ENCODE results near the gene PIGR. TPM values are rescaled to one million over a fixed set of nuclear protein-coding genes. Genes with fewer than 3 reads are reported as not detected.

PIGR gene
- total and polyA plus RNA-seq, 3 donors from 2014 or later = 0.38 TPM; not detected in 2

DNA sequence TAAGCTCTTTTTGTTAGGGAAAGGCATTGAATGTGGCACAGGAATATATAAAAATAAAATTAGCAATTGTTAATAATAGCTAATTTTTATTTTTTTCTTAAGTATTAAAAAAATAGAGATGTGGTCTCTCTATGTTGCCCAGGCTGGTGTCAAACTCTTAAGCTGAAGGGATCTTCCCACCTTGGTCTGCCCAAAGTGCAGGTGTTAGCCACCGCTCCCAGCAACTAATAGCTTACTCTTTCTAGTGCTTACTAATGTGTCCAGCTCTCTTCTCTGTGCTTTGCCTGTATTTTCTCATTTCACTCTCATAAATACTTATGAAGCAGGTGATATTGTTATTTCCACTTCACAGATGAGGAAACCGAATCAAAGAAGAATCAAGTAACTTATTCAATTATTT, 62.4 kb downstream of the PIGR start:
- intact Hi-C loops (cut with DNase I; ENCODE audit: low total_unique reads) = no loop called here
- no peaks in the 10 kb centered on the region for H3K36me3 ChIP-seq (ENCODE audit: low read depth, missing control alignments)
- DNase-seq = no peak
- TF ChIP-seq, protein P1, sequence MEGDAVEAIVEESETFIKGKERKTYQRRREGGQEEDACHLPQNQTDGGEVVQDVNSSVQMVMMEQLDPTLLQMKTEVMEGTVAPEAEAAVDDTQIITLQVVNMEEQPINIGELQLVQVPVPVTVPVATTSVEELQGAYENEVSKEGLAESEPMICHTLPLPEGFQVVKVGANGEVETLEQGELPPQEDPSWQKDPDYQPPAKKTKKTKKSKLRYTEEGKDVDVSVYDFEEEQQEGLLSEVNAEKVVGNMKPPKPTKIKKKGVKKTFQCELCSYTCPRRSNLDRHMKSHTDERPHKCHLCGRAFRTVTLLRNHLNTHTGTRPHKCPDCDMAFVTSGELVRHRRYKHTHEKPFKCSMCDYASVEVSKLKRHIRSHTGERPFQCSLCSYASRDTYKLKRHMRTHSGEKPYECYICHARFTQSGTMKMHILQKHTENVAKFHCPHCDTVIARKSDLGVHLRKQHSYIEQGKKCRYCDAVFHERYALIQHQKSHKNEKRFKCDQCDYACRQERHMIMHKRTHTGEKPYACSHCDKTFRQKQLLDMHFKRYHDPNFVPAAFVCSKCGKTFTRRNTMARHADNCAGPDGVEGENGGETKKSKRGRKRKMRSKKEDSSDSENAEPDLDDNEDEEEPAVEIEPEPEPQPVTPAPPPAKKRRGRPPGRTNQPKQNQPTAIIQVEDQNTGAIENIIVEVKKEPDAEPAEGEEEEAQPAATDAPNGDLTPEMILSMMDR (IDR thresholded peaks at IDR 0.05) = no peak
- TF ChIP-seq POLR2A (IDR thresholded peaks at IDR 0.05) = no peak
- no peaks in the 10 kb centered on the region for H3K4me1 ChIP-seq
- H3K4me3 ChIP-seq = no peak overlapping the region
- no peak overlapping the region for H3K27ac ChIP-seq
- H3K27me3 ChIP-seq = no peaks in the 10 kb centered on the region
- WGBS, 2 donors = 93 to 99% methylated on average over 2 of the region's 2 CpGs
- H3K9me3 ChIP-seq = no peaks in the 10 kb centered on the region

DNA sequence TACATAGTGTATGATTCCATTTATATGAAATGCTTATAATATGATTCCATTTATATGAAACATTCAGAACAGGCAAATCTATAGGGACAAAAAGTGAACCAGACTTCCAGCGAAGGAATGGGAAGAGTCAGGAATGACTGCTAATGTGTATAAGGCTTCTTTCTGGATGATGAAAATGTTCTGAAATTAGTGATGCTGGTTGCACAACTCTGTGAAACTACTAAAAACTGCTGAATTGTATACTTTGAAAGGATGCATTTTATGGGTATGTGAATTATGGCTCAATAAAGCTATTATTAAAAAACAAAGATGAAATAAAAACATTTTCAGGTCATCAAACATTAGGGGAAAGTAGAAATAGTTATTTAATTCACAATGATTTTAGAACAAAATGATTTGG, 63.1 kb downstream of the PIGR start:
- Histone ChIP-seq H3K4me3 (no peak overlapping the region), H3K9me3 (no peaks in the 10 kb centered on the region), H3K36me3 (ENCODE audit: low read depth, missing control alignments) (no peaks in the 10 kb centered on the region), H3K27ac (no peak overlapping the region), H3K27me3 (no peaks in the 10 kb centered on the region), H3K4me1 (no peaks in the 10 kb centered on the region)
- no peak for TF ChIP-seq POLR2A (IDR thresholded peaks at IDR 0.05)
- TF ChIP-seq, protein P1 (IDR thresholded peaks at IDR 0.05) = no peak
- no peak for DNase-seq
- intact Hi-C loops (cut with DNase I; ENCODE audit: low total_unique reads) = no loop called here
- WGBS, 2 donors = 94 to 96% methylated on average over 1 of the region's 1 CpG

DNA sequence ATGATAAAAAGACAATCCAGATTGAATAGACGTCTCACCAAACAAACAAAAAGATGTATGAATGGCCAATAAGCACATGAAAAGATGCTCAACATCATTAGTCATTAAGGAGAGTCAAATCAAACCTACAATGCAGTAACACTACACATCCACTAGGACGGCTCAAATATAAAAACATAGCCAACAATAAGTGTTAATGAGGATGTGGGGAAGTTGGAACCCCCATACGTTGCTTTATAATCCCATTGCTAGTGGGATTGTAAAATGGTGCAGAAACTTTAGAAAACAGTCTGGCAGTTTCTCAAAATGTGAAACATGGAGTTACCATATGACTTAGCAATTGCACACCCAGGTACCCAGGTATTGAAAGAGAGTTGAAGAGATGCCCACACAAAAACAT, 63.7 kb downstream of the PIGR start:
- Histone ChIP-seq H3K27ac (no peak overlapping the region), H3K27me3 (no peaks in the 10 kb centered on the region), H3K4me1 (no peaks in the 10 kb centered on the region), H3K9me3 (no peaks in the 10 kb centered on the region), H3K36me3 (ENCODE audit: low read depth, missing control alignments) (no peaks in the 10 kb centered on the region), H3K4me3 (no peak overlapping the region)
- TF ChIP-seq, protein P1 (IDR thresholded peaks at IDR 0.05) = peak in 1 of 3 experiments; percentile 29
- no peak for TF ChIP-seq POLR2A (IDR thresholded peaks at IDR 0.05)
- no peak for DNase-seq
- intact Hi-C loops (cut with DNase I; ENCODE audit: low total_unique reads) = no loop called here
- 87 to 90% methylated on average over 3 of the region's 3 CpGs for WGBS, 2 donors

DNA sequence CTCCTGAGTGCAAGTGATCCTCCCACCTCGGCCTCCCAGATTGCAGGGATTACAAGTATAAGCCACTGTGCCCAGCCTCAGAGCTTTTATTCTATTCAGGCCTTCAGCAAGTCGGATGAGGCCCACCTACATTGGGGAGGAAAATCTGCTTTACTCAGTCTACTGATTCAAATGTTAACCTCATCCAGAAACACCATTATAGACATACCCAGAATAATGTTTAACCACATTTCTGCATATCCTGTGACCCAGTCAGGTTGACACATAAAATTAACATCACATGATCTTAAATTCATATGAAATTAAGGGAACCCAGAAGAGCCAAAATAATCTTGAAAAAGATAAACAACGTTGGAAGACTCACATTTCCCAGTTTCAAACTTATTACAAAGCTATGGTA, 66.0 kb downstream of the PIGR start:
- H3K9me3 ChIP-seq = no peaks in the 10 kb centered on the region
- TF ChIP-seq, protein P1 (IDR thresholded peaks at IDR 0.05) = no peak
- TF ChIP-seq POLR2A (IDR thresholded peaks at IDR 0.05) = no peak
- no peak overlapping the region for H3K27ac ChIP-seq
- H3K36me3 ChIP-seq (ENCODE audit: low read depth, missing control alignments) = no peaks in the 10 kb centered on the region
- intact Hi-C loops (cut with DNase I; ENCODE audit: low total_unique reads) = no loop called here
- DNase-seq = no peak
- H3K4me3 ChIP-seq = no peak overlapping the region
- H3K27me3 ChIP-seq = no peaks in the 10 kb centered on the region
- no peaks in the 10 kb centered on the region for H3K4me1 ChIP-seq
- WGBS, 2 donors = 83 to 90% methylated on average over 3 of the region's 3 CpGs

Other genes starting within 250 kb of the PIGR start
- not detected for gene IL19, start 175.7 kb downstream of the PIGR start, total RNA-seq
- 0.37 TPM for gene IL19, start 175.7 kb downstream of the PIGR start, polyA plus RNA-seq (ENCODE audit: insufficient read depth, low read depth, low replicate concordance)
- gene IL10, start 174.0 kb downstream of the PIGR start, total RNA-seq = 1 to 10 TPM; 1.4 to 1.7 TPM
- 3.5 TPM for gene IL10, start 174.0 kb downstream of the PIGR start, polyA plus RNA-seq (ENCODE audit: insufficient read depth, low read depth, low replicate concordance)
- gene IL20, start 80.8 kb downstream of the PIGR start, total RNA-seq = under 1 TPM in 1 of 2 donors, not detected in 1; 0.43 TPM
- 0.37 TPM for gene IL20, start 80.8 kb downstream of the PIGR start, polyA plus RNA-seq (ENCODE audit: insufficient read depth, low read depth, low replicate concordance)
- not detected for gene IL24, start 49.0 kb downstream of the PIGR start, total RNA-seq
- gene IL24, start 49.0 kb downstream of the PIGR start, polyA plus RNA-seq (ENCODE audit: insufficient read depth, low read depth, low replicate concordance) = not detected
- 1 to 10 TPM; 1.1 to 1.3 TPM for gene FCMR, start 24.5 kb downstream of the PIGR start, total RNA-seq
- gene FCMR, start 24.5 kb downstream of the PIGR start, polyA plus RNA-seq (ENCODE audit: insufficient read depth, low read depth, low replicate concordance) = 5.3 TPM
- gene FCAMR, start 24.0 kb upstream of the PIGR start, total RNA-seq = under 1 TPM in 1 of 2 donors, not detected in 1; 0.31 TPM
- 0.41 TPM for gene FCAMR, start 24.0 kb upstream of the PIGR start, polyA plus RNA-seq (ENCODE audit: insufficient read depth, low read depth, low replicate concordance)
- gene C1orf116, start 86.3 kb upstream of the PIGR start, total RNA-seq = under 1 TPM; 0.31 to 0.71 TPM
- 0.88 TPM for gene C1orf116, start 86.3 kb upstream of the PIGR start, polyA plus RNA-seq (ENCODE audit: insufficient read depth, low read depth, low replicate concordance)
- 10 to 100 TPM; 10.9 to 12.3 TPM for gene YOD1, start 104.7 kb upstream of the PIGR start, total RNA-seq
- 8.7 TPM for gene YOD1, start 104.7 kb upstream of the PIGR start, polyA plus RNA-seq (ENCODE audit: insufficient read depth, low read depth, low replicate concordance)
- gene PFKFB2, start 106.8 kb upstream of the PIGR start, total RNA-seq = 10 to 100 TPM; 13.9 to 17.6 TPM
- gene PFKFB2, start 106.8 kb upstream of the PIGR start, polyA plus RNA-seq (ENCODE audit: insufficient read depth, low read depth, low replicate concordance) = 12.9 TPM
- under 1 TPM; 0.63 to 0.87 TPM for gene C4BPB, start 142.4 kb upstream of the PIGR start, total RNA-seq
- gene C4BPB, start 142.4 kb upstream of the PIGR start, polyA plus RNA-seq (ENCODE audit: insufficient read depth, low read depth, low replicate concordance) = 1.6 TPM
- gene C4BPA, start 157.8 kb upstream of the PIGR start, total RNA-seq = under 1 TPM; 0.24 to 0.43 TPM
- gene C4BPA, start 157.8 kb upstream of the PIGR start, polyA plus RNA-seq (ENCODE audit: insufficient read depth, low read depth, low replicate concordance) = 1.0 TPM

Measured in testis (tissue), 3 donors.